Lung (tissue), 12 donors: ENCODE results near the gene DYSF. TPM values are rescaled to one million over a fixed set of nuclear protein-coding genes. Genes with fewer than 3 reads are reported as not detected.

Source experiments
- ATAC-seq: fragments of 200-7000 bp; cut with Tn5 transposase; one replicate; pipeline ENCODE4 v1.9.1; 2020; ENCODE audit warnings: moderate number of reproducible peaks; ENCODE audit not compliant: insufficient read depth, low FRiP score
- DNase-seq, 3 donors: peaks; one replicate each; pipeline ENCODE4 v3.0.0-alpha.2; 2013 to 2017
- H3K27ac ChIP-seq, 2 donors: one replicate each; pipeline ENCODE4 v1.5.1; 2013; ENCODE audit warnings: mild to moderate bottlenecking in 2 of 2, moderate library complexity in 2 of 2, control low read depth in 1 of 2, inconsistent platforms in 1 of 2, low read depth in 1 of 2, low read length in 1 of 2
- H3K27me3 ChIP-seq, 3 donors: one replicate each; pipeline ENCODE4 v1.5.1; 2013; ENCODE audit warnings: low read length in 2 of 3; ENCODE audit not compliant: control insufficient read depth in 3 of 3, insufficient read depth in 3 of 3
- H3K36me3 ChIP-seq, 4 donors: one replicate each; pipeline ENCODE4 v1.5.1; 2013; ENCODE audit warnings: low read length in 4 of 4, mild to moderate bottlenecking in 1 of 4, moderate library complexity in 1 of 4; ENCODE audit not compliant: control insufficient read depth in 4 of 4, insufficient read depth in 4 of 4
- H3K4me1 ChIP-seq, 5 donors: one replicate each; pipeline ENCODE4 v1.5.1; 2013; ENCODE audit warnings: low read length in 5 of 5, mild to moderate bottlenecking in 2 of 5, moderate library complexity in 1 of 5; ENCODE audit not compliant: control insufficient read depth in 5 of 5, insufficient read depth in 5 of 5
- H3K4me3 ChIP-seq: one replicate; pipeline ENCODE4 v1.5.1; 2013; ENCODE audit warnings: mild to moderate bottlenecking, control low read depth, moderate library complexity
- H3K9ac ChIP-seq, 2 donors: one replicate each; pipeline ENCODE4 v1.5.1; 2013; ENCODE audit warnings: low read length in 2 of 2, control low read depth in 1 of 2; ENCODE audit not compliant: insufficient read depth in 1 of 2
- H3K9me3 ChIP-seq, 4 donors: one replicate each; pipeline ENCODE4 v1.5.1; 2013; ENCODE audit warnings: low read length in 3 of 4, mild to moderate bottlenecking in 1 of 4, moderate library complexity in 1 of 4; ENCODE audit not compliant: control insufficient read depth in 4 of 4, insufficient read depth in 3 of 4
- WGBS, 2 donors: extraction: QIAGEN DNeasy Blood & Tissue Kit; methylation state at CpG; one replicate each; pipeline ENCODE4 v1.1.7; 2013; 5-methylcytosine and 5-hydroxymethylcytosine counted together
- polyA plus RNA-seq, 2 donors: library from polyadenylated mRNA; stranded (reverse); fragments of 200-250 nt; gene quantifications; one replicate each; pipeline ENCODE4 v1.2.1, GENCODE V29; 2013
- total RNA-seq, 2 donors: library from RNA; depleted of rRNA in 1 of 2; stranded (reverse); fragments of >200 nt in 1 of 2; gene quantifications; one replicate each; pipeline ENCODE4 v1.2.1, GENCODE V29; 2014 to 2021
- TF ChIP-seq, protein P1 (sequence below): IDR thresholded peaks from 2 replicates; pipeline ENCODE4 v1.5.1; 2012; ENCODE audit warnings: mild to moderate bottlenecking; ENCODE audit errors: control extremely low read depth, extremely low read depth
- donor health status: control.
- donor health status: control.
- donor health status: Bipolar disorder and iron deficiency.
- donor health status: healthy.
- donor health status: DM: yes; HTN: yes; CAD: no.

The DYSF gene
- total and polyA plus RNA-seq, 4 donors: 12.9 to 56.2 (median 40.0) TPM

DNA sequence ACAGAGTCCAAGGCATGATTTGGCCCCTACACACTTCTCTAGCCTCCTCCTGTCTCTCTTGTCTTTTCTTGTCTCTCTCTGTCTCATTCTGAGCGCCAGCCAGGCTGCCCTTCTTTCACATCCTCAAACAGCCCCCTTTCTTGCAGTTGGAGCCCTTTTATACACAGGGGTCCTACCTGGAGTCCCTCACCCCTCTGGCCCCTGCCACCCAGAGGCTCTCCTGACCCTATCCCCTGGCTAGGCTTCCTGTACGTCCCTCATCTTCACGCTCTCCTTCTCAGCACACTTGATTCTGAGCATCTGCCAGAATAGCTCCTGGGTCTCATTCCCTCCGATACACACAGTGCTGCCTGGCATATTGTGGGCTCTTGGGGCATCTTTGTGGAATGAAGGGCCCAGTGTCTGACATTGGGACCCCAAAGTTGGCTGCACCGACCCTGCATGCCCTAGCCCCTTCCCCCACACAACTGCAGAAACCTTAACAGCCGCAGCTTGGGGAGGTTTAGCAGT lies 261.9 kb downstream of the DYSF start:
- H3K27me3 ChIP-seq: no peaks in the 10 kb centered on the region
- H3K4me3 ChIP-seq: no peak overlapping the region
- DNase-seq (no peak), ATAC-seq (no peak)
- no peaks in the 10 kb centered on the region for H3K36me3 ChIP-seq
- TF ChIP-seq, protein P1, sequence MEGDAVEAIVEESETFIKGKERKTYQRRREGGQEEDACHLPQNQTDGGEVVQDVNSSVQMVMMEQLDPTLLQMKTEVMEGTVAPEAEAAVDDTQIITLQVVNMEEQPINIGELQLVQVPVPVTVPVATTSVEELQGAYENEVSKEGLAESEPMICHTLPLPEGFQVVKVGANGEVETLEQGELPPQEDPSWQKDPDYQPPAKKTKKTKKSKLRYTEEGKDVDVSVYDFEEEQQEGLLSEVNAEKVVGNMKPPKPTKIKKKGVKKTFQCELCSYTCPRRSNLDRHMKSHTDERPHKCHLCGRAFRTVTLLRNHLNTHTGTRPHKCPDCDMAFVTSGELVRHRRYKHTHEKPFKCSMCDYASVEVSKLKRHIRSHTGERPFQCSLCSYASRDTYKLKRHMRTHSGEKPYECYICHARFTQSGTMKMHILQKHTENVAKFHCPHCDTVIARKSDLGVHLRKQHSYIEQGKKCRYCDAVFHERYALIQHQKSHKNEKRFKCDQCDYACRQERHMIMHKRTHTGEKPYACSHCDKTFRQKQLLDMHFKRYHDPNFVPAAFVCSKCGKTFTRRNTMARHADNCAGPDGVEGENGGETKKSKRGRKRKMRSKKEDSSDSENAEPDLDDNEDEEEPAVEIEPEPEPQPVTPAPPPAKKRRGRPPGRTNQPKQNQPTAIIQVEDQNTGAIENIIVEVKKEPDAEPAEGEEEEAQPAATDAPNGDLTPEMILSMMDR: no peak
- H3K4me1 ChIP-seq: peaks cover 0 to 31% (median 15%) of the 10 kb centered on the region in 5 donors
- H3K27ac ChIP-seq: no peak overlapping the region
- H3K9ac ChIP-seq: no peak overlapping the region
- WGBS, 2 donors: 92% methylated on average over 6 of the region's 6 CpGs
- no peaks in the 10 kb centered on the region for H3K9me3 ChIP-seq

DNA sequence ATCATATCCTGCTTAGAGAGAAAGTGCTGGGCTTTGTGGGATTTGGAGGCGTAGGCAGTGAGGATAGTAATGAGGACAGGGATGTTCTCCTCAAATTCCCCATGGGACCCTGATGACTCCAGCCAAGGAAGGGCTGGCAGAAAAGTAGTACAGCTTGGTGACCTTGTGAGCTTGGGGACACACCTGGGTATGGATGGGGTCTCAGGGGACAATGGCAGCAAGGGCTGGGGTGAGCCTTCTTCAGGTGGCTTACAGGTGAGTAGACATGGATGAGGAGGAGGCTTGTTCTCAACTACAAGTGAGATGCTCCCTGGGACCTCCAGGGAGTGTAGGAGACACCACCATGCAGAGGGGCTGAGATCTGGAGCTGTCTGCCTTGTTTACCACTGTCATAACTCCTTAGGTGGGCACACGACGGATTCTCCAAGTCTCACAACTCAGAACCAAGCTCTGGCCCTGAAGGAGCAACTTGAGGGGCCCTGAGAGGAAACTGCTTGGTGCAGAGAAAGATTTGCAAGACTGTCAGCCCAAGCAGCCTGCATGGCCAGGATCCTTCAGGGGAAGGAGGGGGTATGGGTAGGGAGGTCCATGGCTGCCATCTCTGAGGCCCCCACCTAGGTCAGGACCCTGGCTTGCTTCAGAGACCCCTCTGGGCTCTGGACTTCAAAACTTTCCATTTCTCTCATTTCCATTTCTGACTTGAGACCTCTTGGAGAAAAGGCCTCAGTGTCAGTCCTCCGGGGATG lies 262.8 kb downstream of the DYSF start:
- Histone ChIP-seq H3K9me3 (peaks cover 0 to 2% (median 0%) of the 10 kb centered on the region in 4 donors), H3K9ac (no peak overlapping the region), H3K4me3 (no peak overlapping the region), H3K36me3 (no peaks in the 10 kb centered on the region), H3K27me3 (no peaks in the 10 kb centered on the region), H3K4me1 (peaks cover 0 to 36% (median 10%) of the 10 kb centered on the region in 5 donors), H3K27ac (peak overlapping the region in 1 of 2 donors; percentile 36)
- DNase-seq: no peak
- TF ChIP-seq, protein P1: no peak
- ATAC-seq: no peak
- WGBS, 2 donors: 86% methylated on average over 4 of the region's 4 CpGs

DNA sequence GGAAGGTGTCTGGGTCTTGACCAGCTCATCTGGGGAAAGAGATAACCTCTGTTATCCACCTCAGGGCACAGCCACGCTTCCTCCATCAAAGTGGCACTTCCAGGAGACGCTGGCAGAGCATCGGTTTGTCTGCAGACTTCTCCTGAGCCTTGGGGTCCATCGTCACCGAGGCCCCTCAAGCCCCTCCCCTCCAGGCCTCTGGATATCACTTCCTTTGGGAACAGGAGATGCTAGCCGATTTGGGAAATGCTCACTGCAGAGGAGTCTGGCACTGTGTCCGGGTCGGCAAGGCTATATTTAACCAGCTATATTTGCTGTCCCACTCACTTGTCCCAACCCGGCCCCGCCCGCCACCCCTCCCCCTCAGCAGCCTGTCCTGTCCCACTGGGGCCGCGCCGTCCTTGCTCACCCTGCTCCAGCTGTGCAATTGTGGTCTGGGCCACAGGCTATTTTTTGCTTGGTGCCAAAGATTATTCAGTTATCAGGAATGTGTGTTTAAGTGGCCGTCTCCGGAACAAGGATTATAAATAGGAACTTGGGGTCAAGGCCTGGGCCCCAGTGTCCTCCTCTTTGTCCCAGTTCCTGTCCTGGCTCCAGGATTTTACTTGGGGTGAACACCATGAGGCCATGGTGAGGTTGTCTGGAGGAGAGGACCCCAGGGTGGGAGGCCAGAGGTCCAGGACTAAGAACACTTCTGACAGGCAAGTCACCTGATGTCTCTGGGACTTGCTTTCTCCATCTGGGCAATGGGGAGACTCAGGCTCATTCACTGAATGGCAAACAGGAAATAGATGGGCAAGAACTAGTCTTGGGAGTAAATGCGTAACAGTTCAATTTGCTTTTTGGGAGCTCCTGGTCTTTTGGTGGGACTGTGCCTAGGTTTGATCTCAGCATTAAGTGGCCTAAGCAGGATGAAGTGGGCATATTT lies 263.6 kb downstream of the DYSF start:
- no peaks in the 10 kb centered on the region for H3K27me3 ChIP-seq
- peak overlapping the region; percentile 23 to 66 for H3K27ac ChIP-seq
- ATAC-seq (peak; percentile 60), DNase-seq (peak; percentile 32 to 66 (median 39))
- H3K9ac ChIP-seq: no peak overlapping the region
- WGBS, 2 donors: 38 to 54% methylated on average over 17 of the region's 17 CpGs
- no peaks in the 10 kb centered on the region for H3K36me3 ChIP-seq
- H3K4me3 ChIP-seq: no peak overlapping the region
- H3K9me3 ChIP-seq: peaks cover 0 to 2% (median 0%) of the 10 kb centered on the region in 4 donors
- peaks cover 0 to 36% (median 9%) of the 10 kb centered on the region in 5 donors for H3K4me1 ChIP-seq
- TF ChIP-seq, protein P1: no peak
